Activated T-cell treated with anti-CD3 and anti-CD28 coated beads, Interleukin-2, amount 50 U/mL, for 4 hours (primary cell): ENCODE results near the gene TGM6. TPM values are rescaled to one million over a fixed set of nuclear protein-coding genes. Genes with fewer than 3 reads are reported as not detected.

ENCODE experiments used
- ATAC-seq, 2 donors: fragments of 200-7000 bp; cut with Tn5 transposase; one replicate each; pipeline ENCODE4 v1.10.0; 2021
- DNase-seq: peaks from one replicate; pipeline ENCODE4 v3.0.0-alpha.2; 2020
- H3K27me3 Mint-ChIP-seq: one replicate; pipeline ENCODE4 v1.8.0; 2021; ENCODE audit warnings: low read depth, mixed read lengths
- H3K36me3 Mint-ChIP-seq: one replicate; pipeline ENCODE4 v1.8.0; 2022; ENCODE audit warnings: mixed read lengths; ENCODE audit not compliant: insufficient read depth
- H3K4me1 Mint-ChIP-seq: one replicate; pipeline ENCODE4 v1.8.0; 2021; ENCODE audit warnings: low read depth, mixed read lengths
- H3K4me3 Mint-ChIP-seq: one replicate; pipeline ENCODE4 v1.8.0; 2021; ENCODE audit warnings: mild to moderate bottlenecking, moderate library complexity, mixed read lengths
- H3K9me3 Mint-ChIP-seq: one replicate; pipeline ENCODE4 v1.8.0; 2021; ENCODE audit warnings: mixed read lengths
- total RNA-seq, 3 donors: library from RNA; stranded (reverse); gene quantifications; one replicate each; pipeline ENCODE4 v1.2.1, GENCODE V29; 2021

Gene TGM6
- total RNA-seq, result not detected

GRCh38 chr20:2380601-2381000, at the start of gene TGM6:
Gene TGM6 (plus strand): TSS chr20:2380901. CDS start chr20:2380969, 68 bp downstream.
- H3K9me3 Mint-ChIP-seq, result no peaks in the 10 kb centered on the region
- DNase-seq (no peak), ATAC-seq (no peak)
- H3K4me3 Mint-ChIP-seq, result no peak within 1 kb of the TSS
- H3K4me1 Mint-ChIP-seq, result peaks cover 21% of the 10 kb centered on the region
- no peaks in the 10 kb centered on the region for H3K36me3 Mint-ChIP-seq
- H3K27me3 Mint-ChIP-seq, result peaks cover 9% of the 10 kb centered on the region

GRCh38 chr20:2331106-2331505, 49.6 kb upstream of the TGM6 start:
- no peak for ATAC-seq
- no peaks in the 10 kb centered on the region for H3K9me3 Mint-ChIP-seq

GRCh38 chr20:2331901-2332565, 48.7 kb upstream of the TGM6 start:
- DNase-seq (no peak), ATAC-seq (no peak)
- Mint-ChIP-seq H3K36me3 (no peaks in the 10 kb centered on the region), H3K4me1 (no peaks in the 10 kb centered on the region), H3K4me3 (no peak overlapping the region), H3K27me3 (peaks cover 6% of the 10 kb centered on the region), H3K9me3 (no peaks in the 10 kb centered on the region)

More at GRCh38 chr20:2331106-2331505, 49.6 kb upstream of the TGM6 start:
- Mint-ChIP-seq H3K4me3 (no peak overlapping the region), H3K27me3 (peaks cover 10% of the 10 kb centered on the region), H3K4me1 (no peaks in the 10 kb centered on the region), H3K36me3 (no peaks in the 10 kb centered on the region)
- DNase-seq, result no peak

- ATAC-seq (no peak), DNase-seq (no peak)
- H3K9me3 Mint-ChIP-seq, result no peaks in the 10 kb centered on the region
- no peak overlapping the region for H3K4me3 Mint-ChIP-seq
- peaks cover 1% of the 10 kb centered on the region for H3K27me3 Mint-ChIP-seq
- H3K36me3 Mint-ChIP-seq, result no peaks in the 10 kb centered on the region
- H3K4me1 Mint-ChIP-seq, result no peaks in the 10 kb centered on the region
Observed at GRCh38 chr20:2332711-2333110, 48.0 kb upstream of the TGM6 start.

GRCh38 chr20:2333821-2334220, 46.9 kb upstream of the TGM6 start:
- H3K4me1 Mint-ChIP-seq, result no peaks in the 10 kb centered on the region
- no peaks in the 10 kb centered on the region for H3K9me3 Mint-ChIP-seq
- H3K4me3 Mint-ChIP-seq, result no peak overlapping the region
- no peak for ATAC-seq
- H3K27me3 Mint-ChIP-seq, result peaks cover under 1% of the 10 kb centered on the region
- DNase-seq, result no peak
- H3K36me3 Mint-ChIP-seq, result no peaks in the 10 kb centered on the region

- H3K27me3 Mint-ChIP-seq, result peaks cover 7% of the 10 kb centered on the region
Observed at GRCh38 chr20:2335096-2335870, 45.4 kb upstream of the TGM6 start.

GRCh38 chr20:2336471-2336870, 44.2 kb upstream of the TGM6 start:
- no peak overlapping the region for H3K4me3 Mint-ChIP-seq
- H3K27me3 Mint-ChIP-seq, result peaks cover 12% of the 10 kb centered on the region
- no peak for DNase-seq
- H3K4me1 Mint-ChIP-seq, result no peaks in the 10 kb centered on the region
- H3K9me3 Mint-ChIP-seq, result no peaks in the 10 kb centered on the region
- ATAC-seq, result no peak
- no peaks in the 10 kb centered on the region for H3K36me3 Mint-ChIP-seq

More at GRCh38 chr20:2335096-2335870, 45.4 kb upstream of the TGM6 start:
- Mint-ChIP-seq H3K4me3 (no peak overlapping the region), H3K4me1 (no peaks in the 10 kb centered on the region), H3K9me3 (no peaks in the 10 kb centered on the region), H3K36me3 (no peaks in the 10 kb centered on the region)
- DNase-seq, result no peak
- no peak for ATAC-seq

- H3K36me3 Mint-ChIP-seq, result no peaks in the 10 kb centered on the region
- ATAC-seq (no peak), DNase-seq (no peak)
- no peaks in the 10 kb centered on the region for H3K9me3 Mint-ChIP-seq
- H3K4me3 Mint-ChIP-seq, result no peak overlapping the region
- no peaks in the 10 kb centered on the region for H3K4me1 Mint-ChIP-seq
- peaks cover 14% of the 10 kb centered on the region for H3K27me3 Mint-ChIP-seq
Observed at GRCh38 chr20:2337142-2337541, 43.6 kb upstream of the TGM6 start.

- no peaks in the 10 kb centered on the region for H3K9me3 Mint-ChIP-seq
Observed at GRCh38 chr20:2338411-2339066, 42.2 kb upstream of the TGM6 start.

GRCh38 chr20:2340136-2340535, 40.6 kb upstream of the TGM6 start:
- Mint-ChIP-seq H3K9me3 (no peaks in the 10 kb centered on the region), H3K36me3 (no peaks in the 10 kb centered on the region), H3K27me3 (peaks cover 14% of the 10 kb centered on the region), H3K4me3 (no peak overlapping the region), H3K4me1 (no peaks in the 10 kb centered on the region)
- ATAC-seq (no peak), DNase-seq (no peak)

More at GRCh38 chr20:2338411-2339066, 42.2 kb upstream of the TGM6 start:
- H3K36me3 Mint-ChIP-seq, result no peaks in the 10 kb centered on the region
- H3K4me3 Mint-ChIP-seq, result no peak overlapping the region
- ATAC-seq (no peak), DNase-seq (no peak)
- H3K27me3 Mint-ChIP-seq, result peaks cover 14% of the 10 kb centered on the region
- H3K4me1 Mint-ChIP-seq, result no peaks in the 10 kb centered on the region

- H3K27me3 Mint-ChIP-seq, result peaks cover 16% of the 10 kb centered on the region
- H3K36me3 Mint-ChIP-seq, result no peaks in the 10 kb centered on the region
- H3K4me1 Mint-ChIP-seq, result no peaks in the 10 kb centered on the region
- H3K4me3 Mint-ChIP-seq, result no peak overlapping the region
- no peaks in the 10 kb centered on the region for H3K9me3 Mint-ChIP-seq
- ATAC-seq, result no peak
- DNase-seq, result no peak
Observed at GRCh38 chr20:2340823-2341222, 39.9 kb upstream of the TGM6 start.

GRCh38 chr20:2341336-2341735, 39.4 kb upstream of the TGM6 start:
- no peaks in the 10 kb centered on the region for H3K4me1 Mint-ChIP-seq
- no peaks in the 10 kb centered on the region for H3K36me3 Mint-ChIP-seq
- no peak for ATAC-seq

GRCh38 chr20:2342243-2342642, 38.5 kb upstream of the TGM6 start:
- Mint-ChIP-seq H3K4me1 (no peaks in the 10 kb centered on the region), H3K36me3 (no peaks in the 10 kb centered on the region), H3K27me3 (peaks cover 17% of the 10 kb centered on the region), H3K4me3 (no peak overlapping the region), H3K9me3 (no peaks in the 10 kb centered on the region)
- ATAC-seq, result no peak
- DNase-seq, result no peak

More at GRCh38 chr20:2341336-2341735, 39.4 kb upstream of the TGM6 start:
- Mint-ChIP-seq H3K9me3 (no peaks in the 10 kb centered on the region), H3K27me3 (peaks cover 16% of the 10 kb centered on the region), H3K4me3 (no peak overlapping the region)
- DNase-seq, result no peak

- H3K27me3 Mint-ChIP-seq, result peaks cover 18% of the 10 kb centered on the region
Observed at GRCh38 chr20:2346188-2346587, 34.5 kb upstream of the TGM6 start.

More at GRCh38 chr20:2346188-2346587, 34.5 kb upstream of the TGM6 start:
- no peak for ATAC-seq
- H3K4me3 Mint-ChIP-seq, result no peak overlapping the region
- no peaks in the 10 kb centered on the region for H3K4me1 Mint-ChIP-seq
- DNase-seq, result no peak
- H3K9me3 Mint-ChIP-seq, result no peaks in the 10 kb centered on the region
- H3K36me3 Mint-ChIP-seq, result no peaks in the 10 kb centered on the region
